Measurements from ENCODE around the gene NDFIP1. TPM values are rescaled to one million over a fixed set of nuclear protein-coding genes. Genes with fewer than 3 reads are reported as not detected.

Gene NDFIP1
- total and polyA plus RNA-seq, 2 of the 13 experiments (the other 11 are each of a cell fraction or from before 2014, with no cell fraction given), result 12.4 to 15.7 TPM

GRCh38 chr5:142186857-142187594 is 78.4 kb downstream of the NDFIP1 start (continued):
- TF ChIP-seq CENPX (CRISPR knock-in tag; IDR thresholded peaks at IDR 0.05) (no peak), EEA1 (CRISPR knock-in tag; IDR thresholded peaks at IDR 0.05; ENCODE audit: borderline replicate concordance) (no peak), KAT7 (CRISPR knock-in tag; IDR thresholded peaks at IDR 0.05; ENCODE audit: borderline replicate concordance) (no peak), ZNF589 (CRISPR knock-in tag; conservative IDR thresholded peaks at IDR 0.05) (no peak), DZIP1 (CRISPR knock-in tag; IDR thresholded peaks at IDR 0.05) (no peak), NFE2 (CRISPR knock-in tag; IDR thresholded peaks at IDR 0.05) (no peak), ERF (CRISPR knock-in tag; IDR thresholded peaks at IDR 0.05) (no peak), KDM6A (CRISPR knock-in tag; IDR thresholded peaks at IDR 0.05; ENCODE audit: low read depth) (no peak), ZMYM2 (CRISPR knock-in tag; IDR thresholded peaks at IDR 0.05) (no peak), ZNF713 (CRISPR knock-in tag; IDR thresholded peaks at IDR 0.05) (no peak), GMEB1 (CRISPR knock-in tag; IDR thresholded peaks at IDR 0.05; ENCODE audit: borderline replicate concordance) (no peak), SETDB1 (CRISPR knock-in tag; IDR thresholded peaks at IDR 0.05; ENCODE audit: borderline replicate concordance) (no peak), PATZ1 (CRISPR knock-in tag; IDR thresholded peaks at IDR 0.05) (0 out of 2 replicates have a peak, but pooled peaks have one; percentile 24), JARID2 (CRISPR knock-in tag; IDR thresholded peaks at IDR 0.05; ENCODE audit: insufficient replicate concordance) (no peak), MAFG (CRISPR knock-in tag; IDR thresholded peaks at IDR 0.05) (no peak), ZNF687 (CRISPR knock-in tag; IDR thresholded peaks at IDR 0.05) (peak; percentile 71), MXD4 (CRISPR knock-in tag; IDR thresholded peaks at IDR 0.05) (no peak), HMG20B (CRISPR knock-in tag; conservative IDR thresholded peaks at IDR 0.05) (no peak), CAMTA2 (CRISPR knock-in tag; IDR thresholded peaks at IDR 0.05; ENCODE audit: borderline replicate concordance) (no peak)
